GM12892 (cell line): ENCODE measurements around the gene TPM1.

Experiments
- POLR2A ChIP-seq: IDR thresholded peaks from 2 replicates; pipeline ENCODE4 v1.6.1; 2011; ENCODE audit warnings: low read depth, low read length, control low read depth
- POLR2AphosphoS5 ChIP-seq: IDR thresholded peaks from 2 replicates; pipeline ENCODE4 v1.6.1; 2011; ENCODE audit warnings: low read depth, low read length, control low read depth

- no peak for TF ChIP-seq POLR2A
- no peak for TF ChIP-seq POLR2AphosphoS5
These were observed 5.2 kb downstream of the TPM1 start for GRCh38 chr15:63047792-63048114.
